ENCODE results near the gene GRWD1.

GRCh38 chr19:48496959-48497727 is 51.4 kb downstream of the GRWD1 start:
- TF ChIP-seq CTCF (IDR thresholded peaks at IDR 0.05) (no peak), RAD21 (conservative IDR thresholded peaks at IDR 0.05 in 1 of 2, IDR thresholded peaks at IDR 0.05 in 1 of 2) (no peak), BHLHE40 (IDR thresholded peaks at IDR 0.05; ENCODE audit: low read depth, low read length) (no peak), SMC3 (IDR thresholded peaks at IDR 0.05) (no peak), POLR2A (IDR thresholded peaks at IDR 0.05; ENCODE audit: low read length) (no peak), MYC (IDR thresholded peaks at IDR 0.05; ENCODE audit: borderline replicate concordance, low read length) (no peak), HMGXB4 (CRISPR knock-in tag; IDR thresholded peaks at IDR 0.05; ENCODE audit: borderline replicate concordance) (no peak), EP300 (IDR thresholded peaks at IDR 0.05) (no peak), MAX (IDR thresholded peaks at IDR 0.05) (no peak), USF2 (IDR thresholded peaks at IDR 0.05) (no peak), E2F6 (IDR thresholded peaks at IDR 0.05; ENCODE audit: borderline replicate concordance, low read depth) (no peak), RNF2 (IDR thresholded peaks at IDR 0.05; ENCODE audit: borderline replicate concordance, low read depth) (no peak), KDM5A (IDR thresholded peaks at IDR 0.05) (no peak), NFE2L2 (conservative IDR thresholded peaks at IDR 0.05; ENCODE audit: low read length) (no peak)
